Lung (tissue), 12 donors: ENCODE results near the gene GNG3. TPM values are rescaled to one million over a fixed set of nuclear protein-coding genes. Genes with fewer than 3 reads are reported as not detected.

Experiments used
- ATAC-seq: fragments of 200-7000 bp; cut with Tn5 transposase; one replicate; pipeline ENCODE4 v1.9.1; 2020; ENCODE audit warnings: moderate number of reproducible peaks; ENCODE audit not compliant: insufficient read depth, low FRiP score
- DNase-seq, 3 donors: peaks; one replicate each; pipeline ENCODE4 v3.0.0-alpha.2; 2013 to 2017
- H3K27ac ChIP-seq, 2 donors: one replicate each; pipeline ENCODE4 v1.5.1; 2013; ENCODE audit warnings: mild to moderate bottlenecking in 2 of 2, moderate library complexity in 2 of 2, control low read depth in 1 of 2, inconsistent platforms in 1 of 2, low read depth in 1 of 2, low read length in 1 of 2
- H3K27me3 ChIP-seq, 3 donors: one replicate each; pipeline ENCODE4 v1.5.1; 2013; ENCODE audit warnings: low read length in 2 of 3; ENCODE audit not compliant: control insufficient read depth in 3 of 3, insufficient read depth in 3 of 3
- H3K36me3 ChIP-seq, 4 donors: one replicate each; pipeline ENCODE4 v1.5.1; 2013; ENCODE audit warnings: low read length in 4 of 4, mild to moderate bottlenecking in 1 of 4, moderate library complexity in 1 of 4; ENCODE audit not compliant: control insufficient read depth in 4 of 4, insufficient read depth in 4 of 4
- H3K4me1 ChIP-seq, 5 donors: one replicate each; pipeline ENCODE4 v1.5.1; 2013; ENCODE audit warnings: low read length in 5 of 5, mild to moderate bottlenecking in 2 of 5, moderate library complexity in 1 of 5; ENCODE audit not compliant: control insufficient read depth in 5 of 5, insufficient read depth in 5 of 5
- H3K4me3 ChIP-seq: one replicate; pipeline ENCODE4 v1.5.1; 2013; ENCODE audit warnings: mild to moderate bottlenecking, control low read depth, moderate library complexity
- H3K9ac ChIP-seq, 2 donors: one replicate each; pipeline ENCODE4 v1.5.1; 2013; ENCODE audit warnings: low read length in 2 of 2, control low read depth in 1 of 2; ENCODE audit not compliant: insufficient read depth in 1 of 2
- H3K9me3 ChIP-seq, 4 donors: one replicate each; pipeline ENCODE4 v1.5.1; 2013; ENCODE audit warnings: low read length in 3 of 4, mild to moderate bottlenecking in 1 of 4, moderate library complexity in 1 of 4; ENCODE audit not compliant: control insufficient read depth in 4 of 4, insufficient read depth in 3 of 4
- WGBS, 2 donors: extraction: QIAGEN DNeasy Blood & Tissue Kit; methylation state at CpG; one replicate each; pipeline ENCODE4 v1.1.7; 2013; 5-methylcytosine and 5-hydroxymethylcytosine counted together
- polyA plus RNA-seq, 2 donors: library from polyadenylated mRNA; stranded (reverse); fragments of 200-250 nt; gene quantifications; one replicate each; pipeline ENCODE4 v1.2.1, GENCODE V29; 2013
- total RNA-seq, 2 donors: library from RNA; depleted of rRNA in 1 of 2; stranded (reverse); fragments of >200 nt in 1 of 2; gene quantifications; one replicate each; pipeline ENCODE4 v1.2.1, GENCODE V29; 2014 to 2021
- TF ChIP-seq, protein P1 (sequence below): IDR thresholded peaks from 2 replicates; pipeline ENCODE4 v1.5.1; 2012; ENCODE audit warnings: mild to moderate bottlenecking; ENCODE audit errors: control extremely low read depth, extremely low read depth
- donor health status: control.
- donor health status: control.
- donor health status: Bipolar disorder and iron deficiency.
- donor health status: healthy.
- donor health status: DM: yes; HTN: yes; CAD: no.

The GNG3 gene
- total and polyA plus RNA-seq, 4 donors = 0.05 to 0.40 (median 0.26) TPM; not detected in 1

DNA sequence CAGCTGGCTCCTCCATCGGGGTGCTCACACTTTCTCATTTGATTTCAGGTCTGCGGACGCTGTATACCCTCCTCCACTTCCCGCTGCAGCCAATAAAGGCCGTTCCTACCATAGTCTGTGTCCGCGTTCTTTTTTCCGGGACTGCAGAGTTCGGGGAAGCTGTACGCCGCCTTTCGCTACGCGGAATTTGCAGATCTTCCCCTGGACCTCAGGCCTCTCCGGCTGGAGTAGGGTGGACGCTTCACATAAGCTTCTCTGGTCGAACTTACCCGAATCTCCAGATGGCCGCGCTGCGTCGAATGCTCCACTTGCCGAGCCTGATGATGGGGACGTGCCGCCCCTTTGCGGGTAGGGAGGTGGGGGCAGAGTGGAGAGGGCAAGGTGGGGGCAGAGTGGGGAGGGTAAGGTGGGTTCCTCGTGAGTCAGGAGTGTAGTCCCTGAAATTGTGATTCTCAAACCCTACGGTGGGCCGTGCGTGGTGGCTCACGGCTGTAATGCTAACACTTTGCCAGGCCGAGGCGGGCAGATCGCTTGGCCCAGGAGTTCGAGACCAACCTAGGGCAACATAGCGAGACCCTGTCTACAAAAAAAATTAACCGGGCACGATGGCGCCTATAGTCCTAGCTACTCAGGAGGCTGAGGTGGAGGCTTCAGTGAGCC, 41.7 kb upstream of the GNG3 start:
- peak overlapping the region; percentile 79 to 86 for H3K27ac ChIP-seq
- ATAC-seq = peak; percentile 29
- peak overlapping the region; percentile 79 for H3K4me3 ChIP-seq
- no peaks in the 10 kb centered on the region for H3K27me3 ChIP-seq
- H3K36me3 ChIP-seq = peaks cover 7 to 21% (median 18%) of the 10 kb centered on the region in 4 donors
- H3K4me1 ChIP-seq = peaks cover 12 to 19% (median 14%) of the 10 kb centered on the region in 5 donors
- 5 to 7% methylated on average over 39 of the region's 39 CpGs for WGBS, 2 donors
- peak overlapping the region; percentile 48 to 82 for H3K9ac ChIP-seq
- TF ChIP-seq, protein P1, sequence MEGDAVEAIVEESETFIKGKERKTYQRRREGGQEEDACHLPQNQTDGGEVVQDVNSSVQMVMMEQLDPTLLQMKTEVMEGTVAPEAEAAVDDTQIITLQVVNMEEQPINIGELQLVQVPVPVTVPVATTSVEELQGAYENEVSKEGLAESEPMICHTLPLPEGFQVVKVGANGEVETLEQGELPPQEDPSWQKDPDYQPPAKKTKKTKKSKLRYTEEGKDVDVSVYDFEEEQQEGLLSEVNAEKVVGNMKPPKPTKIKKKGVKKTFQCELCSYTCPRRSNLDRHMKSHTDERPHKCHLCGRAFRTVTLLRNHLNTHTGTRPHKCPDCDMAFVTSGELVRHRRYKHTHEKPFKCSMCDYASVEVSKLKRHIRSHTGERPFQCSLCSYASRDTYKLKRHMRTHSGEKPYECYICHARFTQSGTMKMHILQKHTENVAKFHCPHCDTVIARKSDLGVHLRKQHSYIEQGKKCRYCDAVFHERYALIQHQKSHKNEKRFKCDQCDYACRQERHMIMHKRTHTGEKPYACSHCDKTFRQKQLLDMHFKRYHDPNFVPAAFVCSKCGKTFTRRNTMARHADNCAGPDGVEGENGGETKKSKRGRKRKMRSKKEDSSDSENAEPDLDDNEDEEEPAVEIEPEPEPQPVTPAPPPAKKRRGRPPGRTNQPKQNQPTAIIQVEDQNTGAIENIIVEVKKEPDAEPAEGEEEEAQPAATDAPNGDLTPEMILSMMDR = no peak
- H3K9me3 ChIP-seq = no peaks in the 10 kb centered on the region
- DNase-seq = peak; percentile 71 to 87 (median 79)

DNA sequence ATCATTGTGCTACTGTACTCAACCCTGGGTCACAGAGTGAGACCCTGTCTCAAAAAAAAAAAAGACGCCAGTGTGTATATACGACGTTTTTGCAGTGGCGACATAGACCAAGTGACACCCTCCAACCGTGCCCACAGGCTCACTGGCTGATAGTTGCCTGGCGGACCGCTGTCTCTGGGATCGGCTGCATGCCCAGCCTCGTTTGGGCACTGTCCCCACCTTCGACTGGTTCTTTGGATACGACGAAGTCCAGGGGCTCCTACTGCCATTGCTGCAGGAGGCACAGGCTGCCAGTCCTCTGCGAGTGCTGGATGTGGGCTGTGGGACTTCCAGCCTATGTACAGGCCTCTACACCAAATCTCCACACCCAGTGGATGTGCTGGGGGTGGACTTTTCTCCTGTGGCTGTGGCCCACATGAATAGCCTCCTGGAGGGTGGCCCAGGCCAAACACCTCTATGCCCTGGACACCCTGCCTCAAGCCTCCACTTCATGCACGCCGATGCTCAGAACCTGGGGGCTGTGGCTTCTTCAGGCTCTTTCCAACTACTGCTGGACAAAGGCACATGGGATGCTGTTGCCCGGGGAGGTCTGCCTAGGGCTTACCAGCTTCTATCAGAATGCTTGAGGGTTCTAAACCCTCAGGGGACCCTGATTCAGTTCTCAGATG, 41.1 kb upstream of the GNG3 start:
- WGBS, 2 donors = 58 to 73% methylated on average over 16 of the region's 16 CpGs
- Histone ChIP-seq H3K36me3 (peaks cover 7 to 21% (median 18%) of the 10 kb centered on the region in 4 donors), H3K27me3 (no peaks in the 10 kb centered on the region), H3K9ac (peak overlapping the region; percentile 48 to 82), H3K4me3 (peak overlapping the region; percentile 79), H3K9me3 (no peaks in the 10 kb centered on the region), H3K27ac (peak overlapping the region; percentile 79 to 86), H3K4me1 (peaks cover 12 to 21% (median 15%) of the 10 kb centered on the region in 5 donors)
- no peak for ATAC-seq
- no peak for DNase-seq
- TF ChIP-seq, protein P1 = no peak

DNA sequence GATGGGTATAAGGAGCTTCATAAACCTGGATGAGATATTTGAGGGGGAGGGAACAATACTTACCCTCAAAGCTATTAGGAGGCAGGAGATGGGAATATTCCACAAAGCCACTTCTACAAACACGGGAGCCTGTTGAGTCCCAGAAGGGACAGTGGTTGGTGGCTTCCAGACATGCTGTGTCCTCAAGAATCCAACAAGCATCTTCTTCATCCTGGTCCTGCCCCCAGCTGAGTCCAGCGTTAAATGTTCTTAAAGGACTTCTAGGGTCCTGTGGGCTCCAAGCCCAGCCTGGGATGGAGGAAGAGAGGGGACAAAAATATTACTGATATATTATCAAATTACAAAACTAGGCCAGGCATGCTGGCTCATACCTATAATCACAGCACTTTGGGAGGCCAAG, 40.0 kb upstream of the GNG3 start:
- no peak overlapping the region for H3K4me3 ChIP-seq

More for the DNA sequence above, 40.0 kb upstream of the GNG3 start:
- H3K27ac ChIP-seq = no peak overlapping the region
- ATAC-seq (no peak), DNase-seq (no peak)
- 89 to 91% methylated on average over 2 of the region's 2 CpGs for WGBS, 2 donors
- peaks cover 3 to 18% (median 16%) of the 10 kb centered on the region in 4 donors for H3K36me3 ChIP-seq
- no peak overlapping the region for H3K9ac ChIP-seq
- no peaks in the 10 kb centered on the region for H3K27me3 ChIP-seq
- TF ChIP-seq, protein P1 = no peak
- peaks cover 13 to 21% (median 15%) of the 10 kb centered on the region in 5 donors for H3K4me1 ChIP-seq
- H3K9me3 ChIP-seq = no peaks in the 10 kb centered on the region
